Stimulated activated CD4-positive, alpha-beta T cell treated with anti-CD3 and anti-CD28 coated beads, TNF-alpha, amount 100 ng/mL, for 48 hours (primary cell): ENCODE data around the gene APOL1.
A peak's percentile ranks its signal among the peaks of the same experiment; 100 is the strongest.
"Not testable (repeated sequence)": the region's sequence is repeated elsewhere in the genome, so short reads cannot be mapped to it uniquely, and the experiment has no call there.

Experiments used
- DNase-seq, 3 donors: peaks; one replicate each; pipeline ENCODE4 v3.0.0-alpha.2; 2020; ENCODE audit warnings: low read depth in 3 of 3

The APOL1 gene

GRCh38 chr22:36252754-36253522 is at the start of gene APOL1:
TSS of gene APOL1 (plus strand) at chr22:36253133. CDS start at chr22:36254956, 1,823 bp downstream.
- DNase-seq: peak in 1 of 3 donors; percentile 32

- DNase-seq: not testable (repeated sequence)
Measured at GRCh38 chr22:36203441-36203840, 49.5 kb upstream of the APOL1 start.

GRCh38 chr22:36204001-36204631 is 48.8 kb upstream of the APOL1 start:
- DNase-seq: no peak

GRCh38 chr22:36204632-36205015 is 48.3 kb upstream of the APOL1 start:
- DNase-seq: no peak

- DNase-seq: not testable (repeated sequence)
Measured at GRCh38 chr22:36205573-36205972, 47.4 kb upstream of the APOL1 start.

GRCh38 chr22:36206255-36206654 is 46.7 kb upstream of the APOL1 start:
- DNase-seq: no peak

- no peak for DNase-seq
Measured at GRCh38 chr22:36208162-36208765, 44.7 kb upstream of the APOL1 start.

GRCh38 chr22:36208914-36209313 is 44.0 kb upstream of the APOL1 start:
- no peak for DNase-seq

GRCh38 chr22:36209488-36209908 is 43.4 kb upstream of the APOL1 start:
- DNase-seq: not testable (repeated sequence)

GRCh38 chr22:36210224-36210623 is 42.7 kb upstream of the APOL1 start:
- no peak for DNase-seq

- no peak for DNase-seq
Measured at GRCh38 chr22:36211237-36211861, 41.6 kb upstream of the APOL1 start.

- no peak for DNase-seq
Measured at GRCh38 chr22:36212901-36213300, 40.0 kb upstream of the APOL1 start.

- DNase-seq: no peak
Measured at GRCh38 chr22:36213586-36213985, 39.3 kb upstream of the APOL1 start.

- no peak for DNase-seq
Measured at GRCh38 chr22:36215981-36216380, 37.0 kb upstream of the APOL1 start.

GRCh38 chr22:36218648-36219193 is 34.2 kb upstream of the APOL1 start:
- no peak for DNase-seq

- DNase-seq: no peak
Measured at GRCh38 chr22:36220451-36220921, 32.4 kb upstream of the APOL1 start.

- peak in 1 of 3 donors; percentile 53 for DNase-seq
Measured at GRCh38 chr22:36221799-36222751, 30.9 kb upstream of the APOL1 start.

- no peak for DNase-seq
Measured at GRCh38 chr22:36222887-36223450, 30.0 kb upstream of the APOL1 start.

GRCh38 chr22:36223504-36223903 is 29.4 kb upstream of the APOL1 start:
- no peak for DNase-seq

GRCh38 chr22:36224245-36224644 is 28.7 kb upstream of the APOL1 start:
- no peak for DNase-seq
